RWPE2 (cell line): Measurements from ENCODE around the gene CMIP.

Experiments used
- ATAC-seq: fragments of 200-7000 bp; cut with Tn5 transposase; 3 replicates; pipeline ENCODE4 v1.9.1; 2021; ENCODE audit warnings: low read depth
- DNase-seq: peaks from one replicate; pipeline ENCODE4 v3.0.0-alpha.2; 2020; ENCODE audit warnings: low spot score
- H3K27ac ChIP-seq: fragments of 450-650 bp; 2 replicates; pipeline ENCODE4 v1.5.1; 2017; ENCODE audit warnings: mild to moderate bottlenecking; ENCODE audit not compliant: poor library complexity, severe bottlenecking
- H3K27me3 ChIP-seq: fragments of 250-450 bp; sonication (Bioruptor Pico); 2 replicates; pipeline ENCODE4 v1.5.1; 2021; ENCODE audit warnings: mild to moderate bottlenecking, moderate library complexity; ENCODE audit not compliant: insufficient read depth, poor library complexity, severe bottlenecking
- H3K36me3 ChIP-seq: fragments of 250-450 bp; sonication (Bioruptor Pico); 2 replicates; pipeline ENCODE4 v1.5.1; 2020; ENCODE audit warnings: low read depth, mild to moderate bottlenecking, moderate library complexity
- H3K4me1 ChIP-seq: fragments of 250-450 bp; sonication (Bioruptor Pico); 2 replicates; pipeline ENCODE4 v1.5.1; 2021; ENCODE audit warnings: mild to moderate bottlenecking, moderate library complexity; ENCODE audit not compliant: insufficient read depth, poor library complexity, severe bottlenecking
- H3K4me3 ChIP-seq: fragments of 250-450 bp; sonication (Bioruptor Pico); 2 replicates; pipeline ENCODE4 v1.5.1; 2021; ENCODE audit warnings: mild to moderate bottlenecking, moderate library complexity; ENCODE audit not compliant: severe bottlenecking
- H3K9me3 ChIP-seq: fragments of 250-450 bp; sonication (Bioruptor Pico); 2 replicates; pipeline ENCODE4 v1.5.1; 2021; ENCODE audit warnings: mild to moderate bottlenecking, moderate library complexity; ENCODE audit not compliant: severe bottlenecking
- CTCF ChIP-seq: fragments of 450-650 bp; IDR thresholded peaks from one replicate; pipeline ENCODE4 v1.5.1; 2017; ENCODE audit warnings: mild to moderate bottlenecking, moderate library complexity; ENCODE audit not compliant: poor library complexity, severe bottlenecking

The CMIP gene

GRCh38 chr16:81680444-81681275 is 236.1 kb downstream of the CMIP start:
- TF ChIP-seq CTCF, result no peak
- ATAC-seq, result no peak

GRCh38 chr16:81681311-81681710 is 236.7 kb downstream of the CMIP start:
- Histone ChIP-seq H3K36me3 (peaks cover 59% of the 10 kb centered on the region), H3K9me3 (no peaks in the 10 kb centered on the region), H3K27ac (no peak overlapping the region), H3K27me3 (no peaks in the 10 kb centered on the region), H3K4me3 (no peak overlapping the region), H3K4me1 (no peaks in the 10 kb centered on the region)
- DNase-seq (no peak), ATAC-seq (no peak)
- TF ChIP-seq CTCF, result no peak

More at GRCh38 chr16:81680444-81681275, 236.1 kb downstream of the CMIP start:
- no peaks in the 10 kb centered on the region for H3K9me3 ChIP-seq
- H3K27ac ChIP-seq, result no peak overlapping the region
- H3K4me3 ChIP-seq, result no peak overlapping the region
- no peaks in the 10 kb centered on the region for H3K27me3 ChIP-seq
- DNase-seq, result no peak
- peaks cover 62% of the 10 kb centered on the region for H3K36me3 ChIP-seq
- no peaks in the 10 kb centered on the region for H3K4me1 ChIP-seq

- Histone ChIP-seq H3K4me3 (no peak overlapping the region), H3K36me3 (peaks cover 36% of the 10 kb centered on the region), H3K9me3 (no peaks in the 10 kb centered on the region), H3K27ac (no peak overlapping the region), H3K27me3 (no peaks in the 10 kb centered on the region), H3K4me1 (no peaks in the 10 kb centered on the region)
- TF ChIP-seq CTCF, result no peak
- DNase-seq (no peak), ATAC-seq (no peak)
Observed at GRCh38 chr16:81684242-81684837, 239.7 kb downstream of the CMIP start.

- ATAC-seq, result no peak
- no peaks in the 10 kb centered on the region for H3K9me3 ChIP-seq
- no peak overlapping the region for H3K4me3 ChIP-seq
- no peaks in the 10 kb centered on the region for H3K4me1 ChIP-seq
- no peak for TF ChIP-seq CTCF
- H3K27me3 ChIP-seq, result no peaks in the 10 kb centered on the region
- no peak overlapping the region for H3K27ac ChIP-seq
- DNase-seq, result no peak
- peaks cover 34% of the 10 kb centered on the region for H3K36me3 ChIP-seq
Observed at GRCh38 chr16:81684901-81685300, 240.3 kb downstream of the CMIP start.
